ENCODE data around the gene BLOC1S3. TPM values are rescaled to one million over a fixed set of nuclear protein-coding genes. Genes with fewer than 3 reads are reported as not detected.

The BLOC1S3 gene
- total and polyA plus RNA-seq, 4 donors: 4.2 to 17.3 (median 8.1) TPM

GRCh38 chr19:45218911-45219743 is 40.5 kb downstream of the BLOC1S3 start:
- H3K4me3 ChIP-seq: no peak overlapping the region
- peaks cover 0 to 2% (median 0%) of the 10 kb centered on the region in 4 donors for H3K36me3 ChIP-seq (ENCODE audit: control insufficient read depth in 4 of 4, insufficient read depth in 4 of 4, low read length in 4 of 4)
- no peak for DNase-seq
- no peaks in the 10 kb centered on the region for H3K9me3 ChIP-seq (ENCODE audit: control insufficient read depth in 4 of 4, insufficient read depth in 3 of 4, low read length in 3 of 4)
- H3K27me3 ChIP-seq (ENCODE audit: control insufficient read depth in 3 of 3, insufficient read depth in 3 of 3, low read length in 2 of 3): peaks cover 0 to 37% (median 16%) of the 10 kb centered on the region in 3 donors
- H3K9ac ChIP-seq (ENCODE audit: insufficient read depth in 1 of 2, low read length in 2 of 2): no peak overlapping the region
- peaks cover 0 to 10% (median 3%) of the 10 kb centered on the region in 5 donors for H3K4me1 ChIP-seq (ENCODE audit: control insufficient read depth in 5 of 5, insufficient read depth in 5 of 5, low read length in 5 of 5)
- 75 to 78% methylated on average over 18 of the region's 18 CpGs for WGBS, 2 donors
- H3K27ac ChIP-seq (ENCODE audit: low read depth in 1 of 2, low read length in 1 of 2): no peak overlapping the region
- no peak for ATAC-seq (ENCODE audit: insufficient read depth, low FRiP score)
- TF ChIP-seq CTCF (IDR thresholded peaks at IDR 0.05; ENCODE audit: control extremely low read depth, extremely low read depth): no peak

- Histone ChIP-seq H3K9me3 (ENCODE audit: control insufficient read depth in 4 of 4, insufficient read depth in 3 of 4, low read length in 3 of 4) (no peaks in the 10 kb centered on the region), H3K9ac (ENCODE audit: insufficient read depth in 1 of 2, low read length in 2 of 2) (no peak overlapping the region), H3K4me3 (no peak overlapping the region), H3K36me3 (ENCODE audit: control insufficient read depth in 4 of 4, insufficient read depth in 4 of 4, low read length in 4 of 4) (peaks cover 0 to 5% (median 0%) of the 10 kb centered on the region in 4 donors), H3K27ac (ENCODE audit: low read depth in 1 of 2, low read length in 1 of 2) (no peak overlapping the region), H3K4me1 (ENCODE audit: control insufficient read depth in 5 of 5, insufficient read depth in 5 of 5, low read length in 5 of 5) (no peaks in the 10 kb centered on the region), H3K27me3 (ENCODE audit: control insufficient read depth in 3 of 3, insufficient read depth in 3 of 3, low read length in 2 of 3) (peaks cover 0 to 14% (median 0%) of the 10 kb centered on the region in 3 donors)
- DNase-seq: no peak
- no peak for TF ChIP-seq CTCF (IDR thresholded peaks at IDR 0.05; ENCODE audit: control extremely low read depth, extremely low read depth)
- ATAC-seq (ENCODE audit: insufficient read depth, low FRiP score): no peak
- WGBS, 2 donors: 87 to 94% methylated on average over 6 of the region's 6 CpGs
Observed at GRCh38 chr19:45222724-45223123, 44.1 kb downstream of the BLOC1S3 start.

- 89 to 90% methylated on average over 5 of the region's 5 CpGs for WGBS, 2 donors
- H3K27me3 ChIP-seq (ENCODE audit: control insufficient read depth in 3 of 3, insufficient read depth in 3 of 3, low read length in 2 of 3): peaks cover 0 to 3% (median 0%) of the 10 kb centered on the region in 3 donors
- ATAC-seq (ENCODE audit: insufficient read depth, low FRiP score): no peak
Observed at GRCh38 chr19:45223879-45224278, 45.3 kb downstream of the BLOC1S3 start.

More at GRCh38 chr19:45223879-45224278, 45.3 kb downstream of the BLOC1S3 start:
- Histone ChIP-seq H3K27ac (ENCODE audit: low read depth in 1 of 2, low read length in 1 of 2) (no peak overlapping the region), H3K4me1 (ENCODE audit: control insufficient read depth in 5 of 5, insufficient read depth in 5 of 5, low read length in 5 of 5) (no peaks in the 10 kb centered on the region), H3K9ac (ENCODE audit: insufficient read depth in 1 of 2, low read length in 2 of 2) (no peak overlapping the region), H3K9me3 (ENCODE audit: control insufficient read depth in 4 of 4, insufficient read depth in 3 of 4, low read length in 3 of 4) (no peaks in the 10 kb centered on the region), H3K4me3 (no peak overlapping the region), H3K36me3 (ENCODE audit: control insufficient read depth in 4 of 4, insufficient read depth in 4 of 4, low read length in 4 of 4) (peaks cover 0 to 5% (median 0%) of the 10 kb centered on the region in 4 donors)
- TF ChIP-seq CTCF (IDR thresholded peaks at IDR 0.05; ENCODE audit: control extremely low read depth, extremely low read depth): no peak
- no peak for DNase-seq
